ENCODE measurements around the gene OBP2A. TPM values are rescaled to one million over a fixed set of nuclear protein-coding genes. Genes with fewer than 3 reads are reported as not detected.
A peak's percentile ranks its signal among the peaks of the same experiment; 100 is the strongest.

The OBP2A gene
- total RNA-seq, 1 experiment from 2014 or later = not detected

GRCh38 chr9:135509458-135509857 is 36.5 kb upstream of the OBP2A start (continued):
- TF ChIP-seq EGR1 (IDR thresholded peaks at IDR 0.05; ENCODE audit: low read depth) (no peak), ATF3 (IDR thresholded peaks at IDR 0.05) (no peak), SP1 (IDR thresholded peaks at IDR 0.05; ENCODE audit: low read depth) (no peak), SIN3A (IDR thresholded peaks at IDR 0.05; ENCODE audit: low read depth) (no peak), POLR2A (IDR thresholded peaks at IDR 0.05; ENCODE audit: borderline replicate concordance, extremely low read depth, insufficient read depth, insufficient read length) (no peak)

GRCh38 chr9:135512241-135512603 is 33.7 kb upstream of the OBP2A start:
- no peak overlapping the region for H3K9ac ChIP-seq (ENCODE audit: low read length)
- H3K79me2 ChIP-seq (ENCODE audit: insufficient read depth, low read length) = no peaks in the 10 kb centered on the region
- no peak overlapping the region for H3K4me3 ChIP-seq (replicated peaks in 1 of 2; ENCODE audit: low read depth in 1 of 2, low read length in 2 of 2)
- ChIA-PET RAD21 (ENCODE audit: low non-redundant PET in 1 of 2, low total read pairs in 2 of 2, uncharacterized antibody in 2 of 2, unreplicated experiment in 2 of 2) (no interaction called here), POLR2A (no interaction called here), CTCF (no interaction called here)
- no peaks in the 10 kb centered on the region for H4K20me1 ChIP-seq (ENCODE audit: insufficient read depth)
- DNase-seq (ENCODE audit: low read depth, low spot score) (no peak), ATAC-seq (no peak)
- BruUV-seq (replicated peaks) = no TSS peak
- no peaks in the 10 kb centered on the region for H3K9me2 ChIP-seq (ENCODE audit: insufficient read depth)
- peak overlapping the region; percentile 35 for H2AFZ ChIP-seq (ENCODE audit: low read depth, low read length, poor library complexity, severe bottlenecking)
- no peak overlapping the region for H3K4me2 ChIP-seq (ENCODE audit: low read length)
- H3K27ac ChIP-seq (ENCODE audit: low read depth, low read length) = no peak overlapping the region
- H3K4me1 ChIP-seq (ENCODE audit: control insufficient read depth in 1 of 2, insufficient read depth in 2 of 2, low read length in 2 of 2) = peaks cover 6 to 24% of the 10 kb centered on the region in 2 experiments; a peak in 3 of 4 replicates
- H3K27me3 ChIP-seq (ENCODE audit: insufficient read depth, low read length) = no peaks in the 10 kb centered on the region
- no peaks in the 10 kb centered on the region; a peak in 1 of 4 replicates for H3K9me3 ChIP-seq (ENCODE audit: control insufficient read depth in 1 of 2, insufficient read depth in 1 of 2, low read depth in 1 of 2, low read length in 2 of 2)
- intact Hi-C loops (cut with micrococcal nuclease) = no loop called here
- H3K36me3 ChIP-seq (ENCODE audit: control insufficient read depth in 1 of 2, insufficient read depth in 2 of 2, low read length in 2 of 2) = no peaks in the 10 kb centered on the region
- TF ChIP-seq ZBTB33 (IDR thresholded peaks at IDR 0.05; ENCODE audit: extremely low read depth, insufficient replicate concordance, low read length) (no peak), SIN3A (IDR thresholded peaks at IDR 0.05; ENCODE audit: low read depth) (no peak), ATF3 (IDR thresholded peaks at IDR 0.05) (no peak), FOSL1 (IDR thresholded peaks at IDR 0.05; ENCODE audit: low read depth) (no peak), CTCF (IDR thresholded peaks at IDR 0.05 in 2 of 3, conservative IDR thresholded peaks at IDR 0.05 in 1 of 3; ENCODE audit: borderline replicate concordance in 1 of 3, insufficient read depth in 1 of 3, low read depth in 2 of 3, low read length in 2 of 3) (no peak), SRF (IDR thresholded peaks at IDR 0.05; ENCODE audit: low read depth) (no peak), SP1 (IDR thresholded peaks at IDR 0.05; ENCODE audit: low read depth) (no peak), YY1 (IDR thresholded peaks at IDR 0.05; ENCODE audit: extremely low read depth, insufficient replicate concordance, low read depth, low read length) (no peak), REST (IDR thresholded peaks at IDR 0.05; ENCODE audit: low read depth) (no peak), POLR2AphosphoS5 (IDR thresholded peaks at IDR 0.05; ENCODE audit: low read depth, low read length) (no peak), ZNF274 (IDR thresholded peaks at IDR 0.05; ENCODE audit: low read depth, low read length) (no peak), RAD21 (IDR thresholded peaks at IDR 0.05; ENCODE audit: low read depth) (no peak), POLR2A (IDR thresholded peaks at IDR 0.05; ENCODE audit: borderline replicate concordance, extremely low read depth, insufficient read depth, insufficient read length) (no peak), ZFX (IDR thresholded peaks at IDR 0.05) (no peak), CEBPB (IDR thresholded peaks at IDR 0.05; ENCODE audit: low read depth) (no peak), JUND (IDR thresholded peaks at IDR 0.05) (no peak), EZH2phosphoT487 (IDR thresholded peaks at IDR 0.05; ENCODE audit: borderline replicate concordance) (no peak), EZH2 (IDR thresholded peaks at IDR 0.05) (no peak)
